ENCODE measurements around the gene KARS1.

Gene KARS1

GRCh38 chr16:75667503-75667902 lies 20.0 kb upstream of the KARS1 start:
- Mint-ChIP-seq H3K27me3 (ENCODE audit: low read depth, poor library complexity) (no peaks in the 10 kb centered on the region), H3K27ac (no peak overlapping the region), H3K4me3 (no peak overlapping the region), H3K4me1 (peaks cover 10% of the 10 kb centered on the region), H3K36me3 (ENCODE audit: low read depth) (peaks cover 13% of the 10 kb centered on the region), H3K9me3 (peaks cover 12% of the 10 kb centered on the region)
- TF ChIP-seq CTCF (IDR thresholded peaks at IDR 0.05): no peak
- no peak for DNase-seq

- peaks cover 12% of the 10 kb centered on the region for H3K9me3 Mint-ChIP-seq
- no peaks in the 10 kb centered on the region for H3K27me3 Mint-ChIP-seq (ENCODE audit: low read depth, poor library complexity)
- TF ChIP-seq CTCF (IDR thresholded peaks at IDR 0.05): no peak
- H3K27ac Mint-ChIP-seq: no peak overlapping the region
- H3K36me3 Mint-ChIP-seq (ENCODE audit: low read depth): peaks cover 39% of the 10 kb centered on the region
- no peak overlapping the region for H3K4me3 Mint-ChIP-seq
- no peaks in the 10 kb centered on the region for H3K4me1 Mint-ChIP-seq
- no peak for DNase-seq
Observed at GRCh38 chr16:75660726-75661302, 13.3 kb upstream of the KARS1 start.

- no peaks in the 10 kb centered on the region for H3K27me3 Mint-ChIP-seq (ENCODE audit: low read depth, poor library complexity)
- H3K4me3 Mint-ChIP-seq: no peak overlapping the region
- no peak overlapping the region for H3K27ac Mint-ChIP-seq
- no peak for TF ChIP-seq CTCF (IDR thresholded peaks at IDR 0.05)
- no peak for DNase-seq
- H3K4me1 Mint-ChIP-seq: no peaks in the 10 kb centered on the region
- peaks cover 43% of the 10 kb centered on the region for H3K36me3 Mint-ChIP-seq (ENCODE audit: low read depth)
- H3K9me3 Mint-ChIP-seq: peaks cover 12% of the 10 kb centered on the region
Observed at GRCh38 chr16:75660321-75660720, 12.9 kb upstream of the KARS1 start.

GRCh38 chr16:75658175-75658574 lies 10.7 kb upstream of the KARS1 start:
- no peak overlapping the region for H3K27ac Mint-ChIP-seq
- DNase-seq: no peak
- no peaks in the 10 kb centered on the region for H3K27me3 Mint-ChIP-seq (ENCODE audit: low read depth, poor library complexity)
- H3K9me3 Mint-ChIP-seq: no peaks in the 10 kb centered on the region
- no peaks in the 10 kb centered on the region for H3K4me1 Mint-ChIP-seq
- peaks cover 49% of the 10 kb centered on the region for H3K36me3 Mint-ChIP-seq (ENCODE audit: low read depth)
- no peak overlapping the region for H3K4me3 Mint-ChIP-seq
- TF ChIP-seq CTCF (IDR thresholded peaks at IDR 0.05): no peak

- DNase-seq: no peak
- H3K36me3 Mint-ChIP-seq (ENCODE audit: low read depth): peaks cover 65% of the 10 kb centered on the region
- H3K4me1 Mint-ChIP-seq: peaks cover 32% of the 10 kb centered on the region
- TF ChIP-seq CTCF (IDR thresholded peaks at IDR 0.05): no peak
- H3K27ac Mint-ChIP-seq: peak overlapping the region; percentile 39
- H3K9me3 Mint-ChIP-seq: no peaks in the 10 kb centered on the region
- no peaks in the 10 kb centered on the region for H3K27me3 Mint-ChIP-seq (ENCODE audit: low read depth, poor library complexity)
- no peak overlapping the region for H3K4me3 Mint-ChIP-seq
Observed at GRCh38 chr16:75653922-75654321, 6.5 kb upstream of the KARS1 start.
